ENCODE results near the gene STAG3.
"Not testable (repeated sequence)": the region's sequence is repeated elsewhere in the genome, so short reads cannot be mapped to it uniquely, and the experiment has no call there.

STAG3 gene

DNA sequence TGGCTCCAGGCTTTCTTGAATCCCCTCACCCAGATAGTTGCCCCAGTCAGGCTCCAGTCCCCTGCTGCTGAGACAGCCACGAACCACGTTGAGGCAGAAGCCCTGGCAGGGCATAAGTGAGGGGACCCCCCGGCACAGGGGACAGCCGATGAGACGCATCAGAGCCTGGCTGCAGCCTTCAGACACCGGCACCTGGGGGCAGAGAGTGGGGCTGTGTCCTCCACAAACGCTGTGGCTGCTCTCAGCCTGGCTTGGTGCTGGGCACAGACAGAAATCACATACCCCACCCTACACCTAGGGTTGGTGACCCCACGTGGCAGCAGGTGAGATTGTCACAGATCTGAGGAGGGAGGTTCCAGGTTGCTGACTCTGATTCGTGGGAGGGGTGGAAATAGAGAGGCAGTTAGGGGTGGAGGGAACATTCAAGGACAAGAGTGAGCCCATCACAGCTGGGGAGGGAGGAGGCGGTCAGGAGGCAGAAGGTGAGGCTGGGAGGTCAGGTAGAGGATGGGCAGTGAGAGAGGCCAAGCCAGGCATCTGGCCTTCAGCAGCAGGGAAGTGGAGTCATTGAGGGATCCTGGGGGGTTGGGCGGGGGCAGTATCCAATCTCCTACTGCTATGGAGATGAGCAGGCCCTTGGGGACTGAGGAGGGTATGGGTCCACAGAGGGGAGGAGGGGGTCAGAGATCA lies 3.8 kb upstream of the STAG3 start:
- no peak for DNase-seq

DNA sequence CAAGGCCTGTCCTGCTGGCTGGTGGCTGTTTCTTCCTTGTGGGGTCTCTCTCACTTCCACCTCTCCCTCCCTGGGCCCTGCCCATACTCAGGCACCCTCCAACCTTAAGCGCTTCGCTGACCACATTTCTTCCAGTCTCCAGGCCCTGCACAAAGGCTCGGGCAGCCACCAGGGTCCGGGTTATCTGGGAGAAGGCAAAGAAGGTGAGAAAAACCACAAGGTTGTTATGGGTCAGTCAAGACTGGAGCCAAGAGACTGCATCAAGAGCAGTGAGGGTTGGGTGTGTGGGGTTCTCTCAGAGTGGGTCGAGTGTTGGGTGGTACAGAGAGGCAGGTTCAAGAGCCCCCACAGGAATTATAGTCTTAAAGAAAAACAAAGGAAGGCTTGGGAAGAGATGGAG lies 3.1 kb upstream of the STAG3 start:
- DNase-seq, result no peak

- no peak for DNase-seq
These were observed 2.3 kb upstream of the STAG3 start for GRCh38 chr7:100175296-100175935.

GRCh38 chr7:100176096-100177044 lies 1.3 kb upstream of the STAG3 start:
- DNase-seq, result no peak

- not testable (repeated sequence) for DNase-seq
These were observed 2.4 kb downstream of the STAG3 start for GRCh38 chr7:100180084-100180483.

DNA sequence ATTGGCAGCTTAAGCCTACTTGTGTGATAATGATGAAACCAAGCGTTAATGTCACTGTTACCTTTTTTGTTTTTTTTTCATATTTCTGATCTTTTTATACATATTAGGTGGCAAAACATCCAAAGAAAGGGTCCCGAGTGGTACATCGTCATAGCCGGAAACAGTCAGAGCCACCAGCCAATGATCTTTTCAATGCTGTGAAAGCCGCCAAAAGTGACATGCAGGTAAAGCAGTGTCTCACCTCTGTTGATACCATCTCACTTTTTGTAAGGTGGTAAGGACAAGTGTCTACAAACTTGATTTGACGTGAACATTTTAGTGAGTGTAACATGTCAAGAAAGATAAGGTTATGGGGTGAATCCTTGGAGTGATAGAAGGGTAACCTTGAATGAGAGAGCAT lies 4.9 kb downstream of the STAG3 start:
- not testable (repeated sequence) for DNase-seq

DNA sequence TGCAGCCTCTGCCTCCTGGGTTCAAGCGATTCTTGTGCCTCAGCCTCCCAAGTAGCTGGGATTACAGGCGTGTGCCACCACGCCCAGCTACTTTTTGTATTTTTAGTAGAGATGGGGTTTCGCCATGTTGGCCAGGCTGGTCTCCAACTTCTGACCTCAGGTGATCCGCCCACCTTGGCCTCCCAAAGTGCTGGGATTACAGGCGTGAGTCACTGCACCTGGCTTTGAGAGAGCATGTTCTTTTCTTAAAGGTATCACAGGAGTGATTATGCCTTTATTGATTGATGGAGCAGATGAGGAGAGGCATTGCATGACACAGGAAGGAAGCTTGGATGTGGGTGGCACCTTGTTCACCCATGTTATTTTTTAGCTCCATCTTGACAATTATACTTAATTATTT lies 5.4 kb downstream of the STAG3 start:
- DNase-seq, result not testable (repeated sequence)

- DNase-seq, result no peak
These were observed 8.0 kb downstream of the STAG3 start for GRCh38 chr7:100185726-100186125.

GRCh38 chr7:100189061-100189460 lies 11.3 kb downstream of the STAG3 start:
- no peak for DNase-seq

- no peak for DNase-seq
These were observed 12.5 kb downstream of the STAG3 start for GRCh38 chr7:100190048-100190711.

DNA sequence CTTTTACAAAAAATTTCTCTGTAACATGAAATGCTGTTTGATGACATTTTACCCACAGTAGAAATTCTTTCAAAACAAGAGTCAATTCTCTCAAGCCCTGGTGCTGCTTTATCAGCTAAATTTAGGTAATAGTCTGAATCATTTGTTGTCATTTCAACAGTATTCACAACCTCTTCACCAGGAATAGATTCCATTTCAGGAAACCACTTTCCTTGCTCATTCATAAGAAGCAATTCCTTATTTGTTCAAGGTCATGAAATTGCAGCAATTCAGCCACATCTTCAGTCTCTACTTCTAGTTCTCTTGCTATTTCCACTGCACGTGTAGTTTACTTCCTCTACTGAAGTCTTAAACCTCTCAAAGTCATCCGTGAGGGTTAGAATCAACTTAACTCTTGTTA lies 14.1 kb downstream of the STAG3 start:
- no peak for DNase-seq

DNA sequence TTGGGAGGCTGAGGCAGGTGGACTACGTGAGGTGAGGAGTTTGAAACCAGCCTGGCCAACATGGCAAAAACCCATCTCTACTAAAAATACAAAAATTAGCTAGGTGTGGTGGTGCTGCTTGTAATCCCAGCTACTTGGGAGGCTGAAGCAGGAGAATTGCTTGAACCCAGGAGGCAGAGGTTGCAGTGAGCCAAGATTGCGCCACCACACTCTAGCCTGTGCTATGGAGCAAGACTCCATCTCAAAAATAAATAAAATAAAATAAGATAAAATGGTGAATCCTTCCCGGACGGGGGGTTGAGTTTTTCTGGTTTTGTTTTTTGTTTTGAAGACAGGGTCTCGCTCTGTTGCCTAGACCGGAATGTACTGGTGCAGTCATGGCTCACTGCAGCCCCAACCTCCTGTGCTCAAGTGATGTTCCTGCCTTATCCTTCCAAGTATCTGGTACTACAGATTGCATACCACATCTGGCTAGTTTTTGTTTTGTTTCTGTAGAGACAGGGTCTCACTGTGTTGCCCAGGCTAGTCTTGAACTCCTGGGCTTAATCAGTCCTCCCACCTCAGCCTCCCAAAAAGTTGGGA lies 14.7 kb downstream of the STAG3 start:
- DNase-seq, result not testable (repeated sequence)

- DNase-seq, result no peak
These were observed 15.3 kb downstream of the STAG3 start for GRCh38 chr7:100192969-100193368.

DNA sequence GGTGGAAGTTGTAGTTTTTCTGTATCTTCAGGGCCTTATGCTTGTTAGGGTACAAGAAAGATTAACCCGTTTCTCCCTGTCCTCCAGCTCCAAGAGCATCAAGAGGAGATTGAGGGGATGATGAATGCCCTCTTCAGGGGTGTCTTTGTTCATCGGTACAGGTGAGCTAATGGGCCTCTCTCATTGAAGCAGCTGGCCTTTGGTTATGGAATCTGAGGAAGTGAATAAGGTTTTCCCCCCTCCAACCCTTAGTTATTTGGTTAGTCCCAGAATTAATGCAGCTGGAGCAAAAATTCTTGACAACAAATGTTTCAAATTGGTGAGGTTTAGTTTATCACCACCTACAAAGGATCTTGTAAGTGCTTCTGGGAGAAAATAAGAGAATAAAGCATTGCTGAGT lies 17.5 kb downstream of the STAG3 start:
- DNase-seq, result no peak

- DNase-seq, result not testable (repeated sequence)
These were observed 18.2 kb downstream of the STAG3 start for GRCh38 chr7:100195901-100196322.

- DNase-seq, result no peak
These were observed 20.5 kb downstream of the STAG3 start for GRCh38 chr7:100198266-100198665.

GRCh38 chr7:100200693-100201092 lies 23.0 kb downstream of the STAG3 start:
- no peak for DNase-seq

DNA sequence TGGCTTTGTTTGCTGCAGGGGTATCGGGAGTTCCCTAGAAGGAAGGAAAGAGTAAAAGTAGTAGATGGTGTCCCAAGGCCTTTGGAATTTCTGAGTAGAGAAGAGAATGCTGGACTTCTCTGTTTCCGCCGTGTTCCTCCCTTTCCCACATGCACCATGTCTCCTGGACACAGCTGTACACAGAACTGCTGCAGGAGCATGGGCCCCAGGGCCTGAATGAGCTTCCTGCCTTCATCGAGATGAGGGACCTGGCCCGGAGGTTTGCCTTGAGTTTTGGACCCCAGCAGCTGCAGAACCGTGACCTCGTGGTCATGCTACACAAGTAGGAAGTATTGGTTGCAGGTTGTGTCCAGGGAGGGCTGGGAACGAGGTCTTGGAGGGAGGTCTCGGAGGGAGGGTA lies 26.7 kb downstream of the STAG3 start:
- DNase-seq, result no peak

GRCh38 chr7:100208911-100209408 lies 31.2 kb downstream of the STAG3 start:
- DNase-seq, result no peak

GRCh38 chr7:100209493-100209892 lies 31.8 kb downstream of the STAG3 start:
- DNase-seq, result no peak

DNA sequence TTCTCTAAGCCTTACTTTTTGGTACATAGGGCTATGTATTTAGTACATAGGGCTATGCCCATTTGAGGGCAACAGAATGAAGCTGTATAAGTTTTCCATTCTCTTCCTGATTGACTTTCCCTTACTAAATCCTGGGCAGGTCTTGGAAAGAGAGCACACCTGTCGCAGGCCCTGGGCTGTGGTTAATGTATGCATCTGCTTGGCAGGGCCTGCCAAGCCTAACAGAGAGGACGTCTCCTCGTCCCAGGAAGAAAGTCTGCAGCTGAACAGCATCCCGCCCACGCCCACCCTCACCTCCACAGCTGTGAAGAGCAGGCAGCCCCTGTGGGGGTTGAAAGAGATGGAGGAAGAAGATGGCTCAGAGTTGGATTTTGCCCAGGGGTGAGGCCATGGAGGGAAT lies 33.1 kb downstream of the STAG3 start:
- no peak for DNase-seq

- no peak for DNase-seq
These were observed 33.6 kb downstream of the STAG3 start for GRCh38 chr7:100211342-100211780.
